Activated T-cell treated with anti-CD3 and anti-CD28 coated beads for 4 hours (primary cell): ENCODE results near the gene SHOC1.
"Not testable (repeated sequence)": the region's sequence is repeated elsewhere in the genome, so short reads cannot be mapped to it uniquely, and the experiment has no call there.

Experiments used
- DNase-seq: peaks from one replicate; pipeline ENCODE4 v3.0.0-alpha.2; 2020

SHOC1 gene

GRCh38 chr9:111794835-111795556, at the start of gene SHOC1:
SHOC1 (minus strand) TSS chr9:111794937; CDS start chr9:111791418, 3,519 bp downstream.
- DNase-seq = no peak

- no peak for DNase-seq
Measured at GRCh38 chr9:111843971-111844370, 49.2 kb upstream of the SHOC1 start.

GRCh38 chr9:111842313-111842712, 47.6 kb upstream of the SHOC1 start:
- DNase-seq = no peak

GRCh38 chr9:111840442-111840841, 45.7 kb upstream of the SHOC1 start:
- DNase-seq = no peak

GRCh38 chr9:111839987-111840386, 45.2 kb upstream of the SHOC1 start:
- no peak for DNase-seq

GRCh38 chr9:111839387-111839786, 44.6 kb upstream of the SHOC1 start:
- DNase-seq = no peak

GRCh38 chr9:111838439-111838838, 43.7 kb upstream of the SHOC1 start:
- no peak for DNase-seq

- no peak for DNase-seq
Measured at GRCh38 chr9:111836311-111836710, 41.6 kb upstream of the SHOC1 start.

- DNase-seq = no peak
Measured at GRCh38 chr9:111833941-111834340, 39.2 kb upstream of the SHOC1 start.

- DNase-seq = no peak
Measured at GRCh38 chr9:111832449-111832848, 37.7 kb upstream of the SHOC1 start.

GRCh38 chr9:111831371-111832108, 36.8 kb upstream of the SHOC1 start:
- DNase-seq = no peak

- DNase-seq = no peak
Measured at GRCh38 chr9:111828193-111828592, 33.5 kb upstream of the SHOC1 start.

- DNase-seq = no peak
Measured at GRCh38 chr9:111825468-111826145, 30.9 kb upstream of the SHOC1 start.

- no peak for DNase-seq
Measured at GRCh38 chr9:111821006-111821528, 26.3 kb upstream of the SHOC1 start.

- no peak for DNase-seq
Measured at GRCh38 chr9:111819360-111819759, 24.6 kb upstream of the SHOC1 start.

GRCh38 chr9:111815285-111816070, 20.7 kb upstream of the SHOC1 start:
- no peak for DNase-seq

GRCh38 chr9:111812337-111812736, 17.6 kb upstream of the SHOC1 start:
- DNase-seq = no peak

- DNase-seq = no peak
Measured at GRCh38 chr9:111810908-111811307, 16.2 kb upstream of the SHOC1 start.

GRCh38 chr9:111810415-111810814, 15.7 kb upstream of the SHOC1 start:
- DNase-seq = not testable (repeated sequence)

GRCh38 chr9:111807197-111807596, 12.5 kb upstream of the SHOC1 start:
- no peak for DNase-seq

GRCh38 chr9:111806259-111806658, 11.5 kb upstream of the SHOC1 start:
- DNase-seq = no peak

- DNase-seq = no peak
Measured at GRCh38 chr9:111805830-111806241, 11.1 kb upstream of the SHOC1 start.

- no peak for DNase-seq
Measured at GRCh38 chr9:111805262-111805661, 10.5 kb upstream of the SHOC1 start.
